Stimulated activated CD4-positive, alpha-beta T cell treated with anti-CD3 and anti-CD28 coated beads, Interleukin-15, amount 100 ng/mL, for 1 hour (primary cell): ENCODE results near the gene PDE3B.
"Not testable (repeated sequence)": the region's sequence is repeated elsewhere in the genome, so short reads cannot be mapped to it uniquely, and the experiment has no call there.

Experiments used
- DNase-seq, 2 donors: peaks; one replicate each; pipeline ENCODE4 v3.0.0-alpha.2; 2020; ENCODE audit warnings: low read depth in 1 of 2, low spot score in 1 of 2

Gene PDE3B

DNA sequence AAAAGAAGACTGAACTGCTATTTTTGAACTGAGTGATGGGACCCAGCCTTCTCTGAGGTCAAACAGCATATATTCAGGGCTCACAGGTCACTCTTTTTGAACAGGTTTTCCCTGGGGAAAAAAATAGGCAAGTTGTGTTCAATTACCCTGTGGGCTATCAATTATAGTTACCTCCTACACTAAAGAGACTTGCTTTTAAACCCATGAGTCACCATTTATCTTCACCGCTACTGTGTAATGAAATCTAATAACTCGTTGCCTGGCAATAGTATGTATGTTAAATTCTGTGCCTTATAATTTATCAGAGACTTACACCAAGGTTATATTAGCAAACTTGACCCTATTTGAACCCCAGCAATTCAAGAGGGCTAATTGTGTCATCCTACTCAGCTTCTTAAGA lies 149.9 kb downstream of the PDE3B start:
- DNase-seq, result no peak

DNA sequence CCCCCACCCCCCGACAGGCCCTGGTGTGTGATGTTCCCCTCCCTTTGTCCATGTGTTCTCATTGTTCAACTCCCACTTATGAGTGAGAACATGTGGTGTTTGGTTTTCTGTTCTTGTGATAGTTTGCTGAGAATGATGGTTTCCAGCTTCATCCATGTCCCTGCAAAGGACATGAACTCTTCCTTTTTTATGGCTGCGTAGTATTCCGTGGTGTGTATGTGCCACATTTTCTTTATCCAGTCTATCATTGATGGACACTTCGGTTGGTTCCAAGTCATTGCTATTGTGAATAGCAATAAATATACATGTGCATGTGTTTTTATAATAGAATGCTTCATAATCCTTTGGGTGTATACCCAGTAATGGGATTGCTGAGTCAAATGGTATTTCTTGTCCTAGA lies 152.4 kb downstream of the PDE3B start:
- DNase-seq, result not testable (repeated sequence)

DNA sequence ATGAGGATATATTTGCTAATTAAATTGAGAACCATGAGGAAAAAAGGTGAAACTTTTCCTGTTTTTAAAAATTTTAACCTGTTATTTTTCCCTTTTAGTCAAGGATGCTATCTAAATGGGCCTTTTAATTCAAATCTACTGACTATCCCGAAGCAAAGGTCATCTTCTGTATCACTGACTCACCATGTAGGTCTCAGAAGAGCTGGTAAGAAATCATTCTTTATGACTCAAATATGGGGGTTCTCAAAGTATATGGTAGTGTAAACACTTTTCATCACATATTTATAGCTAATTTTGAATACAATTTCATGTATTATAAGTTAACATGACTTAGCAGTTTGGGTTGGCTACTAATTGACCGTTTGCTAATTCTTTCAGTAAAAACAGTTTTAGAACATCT lies 160.2 kb downstream of the PDE3B start:
- DNase-seq, result no peak

DNA sequence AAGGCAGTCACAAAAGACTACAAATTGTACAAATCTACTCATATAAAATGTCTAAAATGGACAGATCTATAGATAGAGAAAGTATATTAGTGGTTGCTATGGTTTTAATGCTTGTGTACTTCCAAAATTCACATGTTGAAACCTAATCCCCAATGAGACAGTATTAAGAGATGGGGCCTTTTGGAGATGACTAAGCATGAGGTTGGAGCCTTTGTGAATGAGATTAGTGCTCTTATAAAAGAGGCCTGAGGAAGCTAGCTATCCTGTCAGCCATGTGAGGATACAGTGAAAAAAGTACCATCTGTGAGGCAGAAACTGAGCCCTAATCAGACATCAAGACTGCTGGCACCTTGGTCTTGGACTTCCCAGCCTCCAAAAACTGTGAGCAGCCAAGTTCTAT lies 165.9 kb downstream of the PDE3B start:
- no peak for DNase-seq

DNA sequence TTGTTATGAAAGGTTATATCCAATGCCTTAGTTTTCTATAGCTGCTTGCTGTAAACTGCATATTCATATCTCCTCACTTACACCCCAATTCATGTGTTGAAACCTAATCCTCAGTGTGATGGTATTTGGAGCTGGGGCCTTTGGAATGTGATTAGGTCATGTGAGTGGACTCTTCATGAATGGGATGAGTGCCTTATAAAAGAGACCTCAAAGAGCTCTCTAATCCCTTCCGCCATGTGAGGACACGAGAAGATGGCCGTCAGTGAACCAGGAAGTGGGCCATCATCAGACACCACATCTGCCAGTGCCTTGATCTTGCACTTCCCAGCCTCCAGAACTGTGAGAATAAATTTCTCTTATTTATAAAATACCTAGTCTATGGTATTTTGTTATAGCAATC lies 169.2 kb downstream of the PDE3B start:
- no peak for DNase-seq

DNA sequence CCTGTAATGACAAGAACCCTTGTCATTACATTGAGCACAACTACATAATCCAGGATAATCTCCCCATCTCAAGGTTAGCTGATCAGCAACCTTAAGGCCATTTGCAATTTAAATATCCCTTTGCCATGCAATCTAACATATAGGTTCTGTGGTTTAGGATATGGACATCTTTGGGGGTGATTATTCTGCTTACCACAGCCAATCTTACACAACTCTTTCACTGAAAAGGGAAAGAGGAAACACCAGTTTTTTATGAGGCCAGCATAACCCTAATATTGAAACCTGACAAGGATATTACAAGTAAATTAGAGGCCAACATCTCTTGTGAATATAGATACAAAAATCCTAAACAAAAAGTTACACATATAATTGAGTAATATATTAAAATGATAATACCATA lies 169.9 kb downstream of the PDE3B start:
- DNase-seq, result no peak

DNA sequence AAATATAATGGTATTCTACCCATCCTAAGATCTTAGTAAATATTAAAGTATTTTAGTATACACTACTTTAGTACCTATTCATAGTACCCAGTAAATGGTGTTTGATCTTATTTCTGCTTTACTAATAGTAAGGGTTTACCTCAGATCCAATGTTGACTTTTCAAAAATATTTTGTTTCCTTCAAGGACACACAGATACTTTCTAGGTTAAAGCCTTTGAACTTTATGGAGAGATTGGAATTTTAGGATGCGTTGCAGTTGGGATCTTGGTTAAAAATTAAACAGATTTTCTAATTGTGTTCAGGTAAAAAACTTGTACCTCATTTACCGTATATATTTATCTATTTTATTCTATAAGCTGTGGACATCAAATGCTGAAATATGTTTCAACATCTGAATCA lies 175.2 kb downstream of the PDE3B start:
- DNase-seq, result no peak

DNA sequence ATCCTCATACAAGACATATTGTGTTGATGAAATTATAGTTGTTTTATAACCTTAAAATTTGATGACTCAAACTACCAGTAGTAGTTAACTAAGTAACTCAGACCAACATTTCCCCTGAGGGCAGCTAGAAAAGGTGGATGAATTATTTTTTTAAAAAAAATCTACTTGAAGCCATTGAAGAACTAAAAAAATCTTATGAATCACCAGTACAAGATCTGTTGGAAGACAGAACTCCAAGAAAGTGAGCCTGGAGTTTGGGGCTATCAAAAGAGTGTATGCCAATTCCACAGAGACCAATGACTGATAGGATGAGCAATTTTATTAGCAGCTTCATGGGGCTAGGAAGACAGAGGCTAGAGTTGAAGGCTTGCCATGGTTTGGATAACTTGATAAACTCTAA lies 176.0 kb downstream of the PDE3B start:
- DNase-seq, result no peak

DNA sequence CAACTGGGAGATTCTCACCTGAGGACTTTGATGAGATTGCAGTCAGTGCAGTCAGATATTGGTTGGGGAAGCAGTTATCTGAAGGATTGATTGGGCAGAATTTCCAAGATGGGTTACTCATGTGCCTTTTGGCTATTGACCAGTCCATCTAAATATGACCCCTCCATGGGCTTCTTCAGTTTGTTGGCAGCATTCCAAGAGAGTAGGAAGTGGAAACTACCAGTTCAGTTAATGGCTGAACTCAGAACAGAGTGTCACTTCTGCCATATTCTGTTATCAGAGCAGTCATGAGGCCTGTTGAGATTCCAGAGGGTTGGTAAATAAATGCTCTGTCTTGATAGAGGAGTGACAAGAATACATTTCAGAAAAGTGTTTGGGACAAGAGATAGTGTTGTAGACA lies 177.4 kb downstream of the PDE3B start:
- DNase-seq, result no peak

DNA sequence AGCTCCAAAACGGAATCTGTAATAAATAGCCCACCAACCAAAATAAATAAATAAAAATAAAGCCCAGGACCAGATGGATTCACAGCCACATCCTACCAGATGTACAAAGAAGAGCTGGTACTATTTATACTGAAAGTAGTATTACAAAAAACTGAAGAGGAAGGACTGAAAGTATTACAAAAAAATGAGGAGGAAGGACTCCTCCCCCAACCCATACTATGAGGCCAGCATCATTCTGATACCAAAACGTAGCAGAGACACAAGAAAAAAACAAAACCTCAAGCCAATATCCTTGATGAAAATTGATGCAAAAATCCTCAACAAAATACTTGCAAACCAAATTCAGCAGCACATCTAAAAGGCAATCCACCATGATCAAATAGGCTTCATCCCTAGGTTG lies 183.0 kb downstream of the PDE3B start:
- no peak for DNase-seq

DNA sequence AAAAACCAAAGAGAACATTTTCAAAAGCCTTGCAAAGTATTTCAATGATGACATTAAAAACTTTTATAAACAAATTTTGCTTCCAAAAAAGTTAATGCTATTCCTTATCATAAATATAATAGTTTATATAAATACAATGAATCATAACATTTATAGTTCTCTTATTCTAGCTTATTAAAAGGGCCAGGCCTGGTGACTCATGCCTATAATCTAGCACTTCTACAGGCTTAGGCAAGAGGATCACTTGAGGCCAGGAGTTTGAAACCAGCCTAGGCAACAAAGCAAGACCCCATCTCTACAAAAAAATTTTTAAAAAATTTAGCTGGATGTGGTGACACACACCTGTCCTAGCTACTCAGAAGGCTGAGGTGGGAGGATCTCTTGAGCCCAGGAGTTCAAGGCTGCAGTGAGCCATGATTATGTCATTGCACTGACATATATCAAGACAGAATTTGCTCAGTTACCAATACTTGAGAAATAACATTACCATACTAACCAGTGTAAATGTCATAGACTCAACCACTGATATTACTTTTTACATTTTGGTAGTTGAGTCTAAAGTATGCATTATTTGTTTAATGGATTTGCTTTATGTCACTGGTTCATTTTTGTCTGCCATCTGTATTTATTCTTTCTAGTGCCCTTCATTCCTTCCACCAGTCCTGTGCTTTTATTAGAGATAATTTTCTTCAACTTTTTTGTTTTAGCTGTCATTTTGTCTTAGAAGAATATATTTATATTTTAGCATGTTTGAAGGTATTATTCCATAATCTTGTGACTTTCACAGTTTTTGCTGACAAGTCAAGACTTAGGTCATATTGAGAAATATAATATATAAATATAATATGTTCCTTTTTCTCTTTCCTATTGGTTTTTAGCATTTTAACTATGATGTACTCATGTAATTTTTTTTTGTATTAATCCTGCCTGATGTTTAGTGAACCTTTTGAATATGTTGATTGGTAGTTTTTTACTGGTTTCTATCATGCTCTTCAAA lies 192.2 kb downstream of the PDE3B start:
- DNase-seq, result no peak

DNA sequence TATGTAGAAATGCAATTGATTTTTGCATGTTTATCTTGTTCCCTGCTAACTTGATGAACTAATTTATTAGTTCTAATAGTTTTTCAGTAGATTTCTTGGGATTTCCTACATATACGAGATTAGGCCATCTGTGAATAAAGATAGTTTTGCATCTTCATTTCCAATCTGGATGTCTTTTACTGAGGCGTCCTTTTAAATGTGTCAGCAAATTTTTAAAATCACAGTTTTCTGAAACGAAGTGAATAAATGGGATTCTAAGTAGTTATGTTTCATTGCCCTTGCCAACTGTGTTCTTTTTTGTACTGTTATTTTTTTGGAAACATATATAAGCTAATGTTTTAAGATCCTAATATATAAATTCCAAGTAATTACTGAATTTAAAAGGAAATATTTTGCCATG lies 198.4 kb downstream of the PDE3B start:
- DNase-seq, result no peak

DNA sequence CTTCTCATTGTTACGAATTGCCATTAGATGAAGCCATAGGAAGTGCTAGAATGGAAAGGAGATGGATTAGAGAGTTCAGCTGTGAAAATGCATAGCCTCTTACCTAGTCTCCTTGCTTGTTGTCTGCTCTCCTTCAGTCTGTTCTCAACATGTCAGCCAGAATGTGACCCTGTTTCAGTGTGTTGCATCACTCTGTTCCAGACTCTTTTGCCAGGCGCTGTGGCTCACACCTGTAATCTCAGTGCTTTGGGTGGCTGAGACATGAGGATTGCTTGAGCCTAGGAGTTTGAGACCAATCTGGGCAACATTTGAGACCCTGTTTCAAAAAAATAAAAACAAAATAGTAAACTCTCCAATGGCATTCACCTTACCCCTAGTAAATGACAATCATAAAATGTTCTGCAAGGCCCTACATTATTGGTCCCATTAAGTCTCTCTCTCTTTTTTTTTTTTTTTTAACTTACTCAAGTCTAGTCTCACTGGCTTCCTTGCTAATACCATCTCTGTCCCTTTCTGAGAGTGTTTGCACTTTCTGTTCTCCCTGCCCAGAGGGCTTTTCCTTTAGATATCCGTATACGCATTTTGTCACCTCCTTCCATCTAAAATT lies 209.1 kb downstream of the PDE3B start:
- DNase-seq, result no peak

DNA sequence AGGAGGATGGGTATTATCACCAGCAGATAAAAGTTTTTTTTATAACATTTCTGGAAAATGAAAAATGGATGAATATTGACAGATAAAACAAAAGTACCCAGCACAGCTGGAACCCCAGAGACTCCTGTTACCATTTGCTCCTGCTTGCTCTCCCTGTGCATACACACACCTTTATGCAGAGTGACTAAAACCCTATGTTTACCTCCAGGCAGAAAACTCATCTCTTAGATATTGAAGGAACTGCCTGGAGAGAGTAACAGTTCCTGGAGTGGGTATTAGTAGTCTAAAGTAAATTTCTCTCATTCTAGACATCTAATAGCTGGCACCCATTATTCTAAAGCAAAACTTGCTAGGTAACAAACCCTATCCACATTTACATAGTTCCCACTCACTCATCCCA lies 210.5 kb downstream of the PDE3B start:
- DNase-seq, result no peak

DNA sequence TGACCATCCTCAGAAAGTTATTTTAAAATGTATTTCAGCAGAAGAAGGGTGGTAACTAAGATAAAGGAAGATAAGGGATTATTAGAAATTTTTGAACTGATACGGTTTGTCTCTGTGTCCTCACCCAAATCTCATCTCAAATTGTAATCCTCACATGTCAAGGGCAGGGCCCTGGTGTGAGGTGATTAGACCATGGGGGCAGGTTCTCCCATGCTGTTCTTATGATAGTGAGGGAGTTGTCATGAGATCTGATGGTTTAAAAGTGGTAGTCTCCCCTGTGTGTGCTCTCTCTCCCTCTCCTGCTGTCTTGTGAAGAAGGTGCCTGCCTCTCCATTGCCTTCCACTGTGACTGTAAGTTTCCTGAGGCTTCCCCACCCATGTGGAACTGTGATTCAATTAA lies 212.3 kb downstream of the PDE3B start:
- no peak for DNase-seq

DNA sequence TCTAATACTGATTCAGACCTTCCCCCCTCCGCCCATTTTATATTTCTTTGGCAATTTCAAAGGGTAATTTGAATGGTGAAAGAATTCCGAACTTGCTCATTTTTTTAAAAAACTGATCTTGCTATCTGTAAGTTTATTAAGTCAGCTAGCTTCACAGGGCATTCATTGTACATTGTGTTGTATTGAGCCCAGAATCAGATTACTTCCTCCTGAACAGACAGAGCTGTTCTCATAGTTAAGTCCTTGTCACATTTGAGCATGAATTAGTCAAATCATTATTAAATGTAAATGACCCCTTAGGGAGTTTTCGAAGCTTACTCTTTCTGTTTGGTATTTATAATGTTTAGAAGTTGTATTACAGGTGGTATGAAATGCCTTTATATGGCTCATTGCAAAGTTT lies 214.0 kb downstream of the PDE3B start:
- DNase-seq, result no peak

DNA sequence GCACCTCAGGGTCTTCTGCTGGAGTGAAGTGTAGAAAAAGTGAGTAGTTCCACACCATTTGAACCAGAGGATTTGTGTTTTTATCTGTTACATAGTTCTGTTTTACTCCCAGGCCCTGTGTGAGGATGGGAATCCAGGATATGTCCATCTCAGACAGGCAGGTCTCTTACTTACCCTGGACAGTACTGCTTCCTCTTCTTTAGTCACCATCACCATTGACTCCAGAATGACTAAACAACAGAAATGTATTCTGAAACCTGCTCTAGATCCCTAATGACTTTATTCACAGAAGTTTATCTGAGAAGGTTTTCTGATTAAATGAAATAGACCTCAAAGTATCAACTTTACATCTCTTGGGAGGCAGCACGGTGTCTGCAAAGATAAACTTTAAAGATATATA lies 214.8 kb downstream of the PDE3B start:
- DNase-seq, result no peak

DNA sequence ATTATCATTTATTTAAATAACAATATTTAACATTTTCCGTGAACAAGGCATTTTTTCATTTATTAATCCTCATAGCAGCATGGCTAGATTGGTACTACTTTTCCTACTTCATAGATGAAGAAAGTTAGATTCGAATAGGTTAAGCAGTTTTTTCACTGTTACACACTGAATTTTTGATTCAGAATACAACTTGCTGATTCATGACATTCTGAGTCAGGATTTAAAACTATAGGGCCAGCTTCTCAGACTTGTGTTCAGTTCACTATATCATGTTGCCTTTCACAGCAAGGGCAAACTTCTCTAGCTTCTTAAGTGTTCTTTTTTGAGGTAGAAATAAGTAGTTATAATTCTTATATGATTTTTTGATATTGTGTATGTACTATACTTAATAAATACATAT lies 216.9 kb downstream of the PDE3B start:
- no peak for DNase-seq

DNA sequence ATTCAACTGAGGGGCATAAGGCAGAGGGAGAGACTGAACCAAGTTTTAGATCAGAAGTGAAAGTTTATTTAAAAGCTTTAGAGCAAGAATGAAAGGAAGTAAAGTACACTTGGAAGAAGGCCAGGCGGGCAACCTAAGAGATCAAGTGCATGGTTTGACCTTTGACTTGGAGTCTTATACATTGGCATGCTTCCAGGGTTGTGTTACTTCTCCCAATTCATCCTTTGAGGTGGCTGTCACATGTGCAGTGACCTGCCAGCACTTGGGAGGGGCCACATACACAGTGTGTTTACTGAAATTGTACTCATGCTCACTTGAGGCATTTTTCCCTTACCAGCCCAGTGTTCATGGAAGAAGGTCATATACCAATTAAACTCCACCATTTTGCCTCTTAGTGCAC lies 218.1 kb downstream of the PDE3B start:
- no peak for DNase-seq

DNA sequence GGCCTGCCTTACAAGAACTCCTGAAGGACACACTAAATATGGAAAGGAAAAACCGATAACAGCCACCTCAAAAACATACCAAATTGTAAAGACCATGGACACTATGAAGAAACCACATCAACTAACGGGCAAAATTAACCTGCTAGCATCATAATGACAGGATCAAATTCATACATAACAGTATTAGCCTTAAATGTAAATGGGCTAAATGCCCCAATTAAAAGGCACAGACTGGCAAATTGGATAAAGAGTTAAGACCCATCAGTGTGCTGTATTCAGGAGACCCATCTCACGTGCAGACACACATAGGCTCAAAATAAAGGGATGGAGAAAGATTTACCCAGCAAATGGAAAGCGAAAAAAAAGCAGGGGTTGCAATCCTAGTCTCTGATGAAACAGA lies 220.2 kb downstream of the PDE3B start:
- DNase-seq, result not testable (repeated sequence)

DNA sequence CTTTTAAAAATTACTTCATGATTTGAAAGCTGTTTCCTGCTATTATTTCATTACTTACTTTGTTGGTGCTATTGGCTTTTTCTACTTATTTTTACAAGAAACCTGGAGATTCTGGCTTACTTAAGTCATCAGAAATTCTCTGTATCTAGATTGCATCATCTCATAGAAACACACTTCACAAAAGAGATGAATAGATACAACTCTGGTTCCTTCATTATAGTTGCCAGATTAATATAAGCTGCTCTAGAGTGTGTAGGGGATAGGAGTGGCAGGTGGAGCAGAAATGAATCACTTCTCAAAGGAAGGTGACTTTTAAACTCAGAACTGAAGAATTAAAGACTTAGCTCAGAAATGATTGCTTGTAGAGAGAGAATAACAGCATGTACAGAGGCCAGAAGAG lies 228.4 kb downstream of the PDE3B start:
- no peak for DNase-seq

DNA sequence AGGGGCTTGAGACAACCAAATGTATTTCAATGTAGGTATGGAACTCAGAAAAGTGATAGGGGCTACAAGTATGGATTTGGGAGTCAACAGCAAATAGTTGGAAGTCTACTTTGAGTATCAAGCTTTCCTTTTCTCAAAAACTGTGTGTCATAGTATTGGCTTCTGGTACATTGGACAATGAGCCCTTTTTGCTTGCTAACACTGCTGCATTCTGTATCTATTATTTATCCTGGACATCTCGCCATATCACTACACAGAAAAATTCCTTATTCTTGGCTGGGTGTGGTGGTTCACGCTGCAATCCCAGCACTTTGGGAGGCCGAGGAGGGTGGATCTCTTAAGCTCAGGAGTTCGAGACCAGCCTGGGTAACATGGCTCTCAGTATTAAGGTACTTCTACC lies 230.0 kb downstream of the PDE3B start:
- DNase-seq, result no peak

DNA sequence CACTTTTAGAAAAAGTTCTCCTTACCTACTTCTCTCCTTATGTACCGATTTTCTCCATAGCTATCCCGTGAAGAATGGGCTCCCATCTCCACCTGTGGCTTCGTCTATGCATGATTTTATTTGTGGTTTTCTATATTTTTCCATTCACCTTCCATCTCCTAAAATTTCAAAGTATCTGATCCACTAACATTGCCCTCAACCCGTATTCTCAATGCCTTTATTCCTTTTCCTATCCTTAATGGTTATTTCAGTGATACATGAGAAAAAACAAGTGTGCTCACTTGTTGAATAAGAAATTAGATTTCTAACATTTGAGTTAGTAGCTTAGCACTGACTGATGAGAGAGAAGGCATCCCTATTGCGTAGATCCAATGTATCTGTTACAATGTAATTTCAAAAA lies 231.6 kb downstream of the PDE3B start:
- no peak for DNase-seq
